ENCODE measurements around the gene DENND6B.

GRCh38 chr22:50261615-50262459 is 65.0 kb downstream of the DENND6B start, which contains the start of gene MAPK12:
- TF ChIP-seq TAF15 (IDR thresholded peaks at IDR 0.05; ENCODE audit: low read depth, low read length, poor library complexity, severe bottlenecking), result no peak
- no peak for TF ChIP-seq HOXA7 (CRISPR knock-in tag; IDR thresholded peaks at IDR 0.05)
- TF ChIP-seq ZFP36L2 (CRISPR knock-in tag; IDR thresholded peaks at IDR 0.05), result no peak
- no peak for TF ChIP-seq EP300 (IDR thresholded peaks at IDR 0.05; ENCODE audit: low read depth in 2 of 2, low read length in 2 of 2)
- TF ChIP-seq EP300 (CRISPR knock-in tag; IDR thresholded peaks at IDR 0.05; ENCODE audit: borderline replicate concordance), result no peak
- no peak for TF ChIP-seq PRPF4 (IDR thresholded peaks at IDR 0.05; ENCODE audit: low read depth, low read length, poor library complexity, severe bottlenecking)
- no peak for TF ChIP-seq NR2F6 (IDR thresholded peaks at IDR 0.05)
- TF ChIP-seq NR2F6 (CRISPR knock-in tag; IDR thresholded peaks at IDR 0.05), result no peak

Measured in HepG2 (cell line).